ENCODE measurements around the gene ARL11. TPM values are rescaled to one million over a fixed set of nuclear protein-coding genes. Genes with fewer than 3 reads are reported as not detected.
A peak's percentile ranks its signal among the peaks of the same experiment; 100 is the strongest.
"Not testable (repeated sequence)": the region's sequence is repeated elsewhere in the genome, so short reads cannot be mapped to it uniquely, and the experiment has no call there.

The ARL11 gene
- total RNA-seq, 1 donor from 2014 or later = not detected

- Mint-ChIP-seq H3K4me1 (ENCODE audit: unreplicated experiment) (peaks cover 12% of the 10 kb centered on the region), H3K4me3 (no peak overlapping the region), H3K36me3 (no peaks in the 10 kb centered on the region), H3K27ac (no peak overlapping the region), H3K9me3 (no peaks in the 10 kb centered on the region), H3K27me3 (no peaks in the 10 kb centered on the region)
- no peak for DNase-seq (ENCODE audit: extremely low spot score, unreplicated experiment)
- TF ChIP-seq CTCF (conservative IDR thresholded peaks at IDR 0.05) = no peak
Measured at GRCh38 chr13:49608651-49609331, 19.5 kb upstream of the ARL11 start.

GRCh38 chr13:49610176-49610575 is 18.1 kb upstream of the ARL11 start:
- Mint-ChIP-seq H3K4me1 (ENCODE audit: unreplicated experiment) (peaks cover 5% of the 10 kb centered on the region), H3K27ac (no peak overlapping the region), H3K4me3 (no peak overlapping the region), H3K36me3 (no peaks in the 10 kb centered on the region), H3K27me3 (no peaks in the 10 kb centered on the region), H3K9me3 (no peaks in the 10 kb centered on the region)
- DNase-seq (ENCODE audit: extremely low spot score, unreplicated experiment) = no peak
- no peak for TF ChIP-seq CTCF (conservative IDR thresholded peaks at IDR 0.05)

GRCh38 chr13:49612042-49612441 is 16.3 kb upstream of the ARL11 start:
- H3K36me3 Mint-ChIP-seq; H3K4me3 Mint-ChIP-seq; H3K9me3 Mint-ChIP-seq; H3K27me3 Mint-ChIP-seq; DNase-seq (ENCODE audit: extremely low spot score, unreplicated experiment); H3K27ac Mint-ChIP-seq: not testable (repeated sequence)
- H3K4me1 Mint-ChIP-seq (ENCODE audit: unreplicated experiment) = peaks cover 13% of the 10 kb centered on the region

GRCh38 chr13:49615836-49616675 is 12.3 kb upstream of the ARL11 start:
- peak overlapping the region; percentile 33 for H3K27ac Mint-ChIP-seq
- no peak for TF ChIP-seq CTCF (conservative IDR thresholded peaks at IDR 0.05)
- H3K4me3 Mint-ChIP-seq = no peak overlapping the region
- H3K27me3 Mint-ChIP-seq = no peaks in the 10 kb centered on the region
- no peak for DNase-seq (ENCODE audit: extremely low spot score, unreplicated experiment)
- H3K9me3 Mint-ChIP-seq = no peaks in the 10 kb centered on the region
- H3K4me1 Mint-ChIP-seq (ENCODE audit: unreplicated experiment) = peaks cover 10% of the 10 kb centered on the region
- no peaks in the 10 kb centered on the region for H3K36me3 Mint-ChIP-seq

GRCh38 chr13:49616676-49617065 is 11.6 kb upstream of the ARL11 start:
- H3K4me1 Mint-ChIP-seq (ENCODE audit: unreplicated experiment) = peaks cover 10% of the 10 kb centered on the region
- no peak overlapping the region for H3K4me3 Mint-ChIP-seq
- no peaks in the 10 kb centered on the region for H3K27me3 Mint-ChIP-seq
- no peak for TF ChIP-seq CTCF (conservative IDR thresholded peaks at IDR 0.05)
- no peaks in the 10 kb centered on the region for H3K36me3 Mint-ChIP-seq
- H3K9me3 Mint-ChIP-seq = no peaks in the 10 kb centered on the region
- DNase-seq (ENCODE audit: extremely low spot score, unreplicated experiment) = no peak
- peak overlapping the region; percentile 33 for H3K27ac Mint-ChIP-seq

GRCh38 chr13:49620170-49620621 is 8.1 kb upstream of the ARL11 start:
- no peak for DNase-seq (ENCODE audit: extremely low spot score, unreplicated experiment)
- H3K4me1 Mint-ChIP-seq (ENCODE audit: unreplicated experiment) = peaks cover 10% of the 10 kb centered on the region

More at GRCh38 chr13:49620170-49620621, 8.1 kb upstream of the ARL11 start:
- H3K27me3 Mint-ChIP-seq = no peaks in the 10 kb centered on the region
- H3K27ac Mint-ChIP-seq = no peak overlapping the region
- H3K9me3 Mint-ChIP-seq = no peaks in the 10 kb centered on the region
- no peak for TF ChIP-seq CTCF (conservative IDR thresholded peaks at IDR 0.05)
- no peaks in the 10 kb centered on the region for H3K36me3 Mint-ChIP-seq
- H3K4me3 Mint-ChIP-seq = no peak overlapping the region

Data from type B pancreatic cell (in vitro differentiated cells).